Left cardiac atrium (tissue), 4 donors: ENCODE measurements around the gene THY1. TPM values are rescaled to one million over a fixed set of nuclear protein-coding genes. Genes with fewer than 3 reads are reported as not detected.

Experiments
- ATAC-seq, 2 donors: fragments of 200-7000 bp; cut with Tn5 transposase; one replicate each; pipeline ENCODE4 v1.9.1; 2020; ENCODE audit warnings: mild to moderate bottlenecking in 2 of 2, moderate library complexity in 2 of 2
- DNase-seq: peaks from one replicate; pipeline ENCODE4 v3.0.0-alpha.2; 2020
- intact Hi-C, 2 donors: fragments of 100-400 bp; cut with DNase I; formaldehyde crosslinking; loops; one replicate each; pipeline versions ENCODE4 v1.14.1 to v1.15.1; 2022 to 2023
- total RNA-seq, 2 donors: library from RNA; stranded (reverse); fragmentation: NEBNext Ultra II Directional; extraction: Animal tissue kit (Norgen Biotek cat#: 25700); gene quantifications; one replicate each; pipeline ENCODE4 v1.2.1, GENCODE V29; 2021
- donor health status: DM: no; HTN: yes; CAD: no.
- donor health status: DM: no; HTN: yes; CAD: no; lungs with severe emphysema.
- donor health status: DM: yes; HTN: yes; CAD: no.
- donor health status: Dilated cardiomyopathy.

THY1 gene
- total RNA-seq, 2 donors from 2014 or later = 6.1 to 7.0 TPM

DNA sequence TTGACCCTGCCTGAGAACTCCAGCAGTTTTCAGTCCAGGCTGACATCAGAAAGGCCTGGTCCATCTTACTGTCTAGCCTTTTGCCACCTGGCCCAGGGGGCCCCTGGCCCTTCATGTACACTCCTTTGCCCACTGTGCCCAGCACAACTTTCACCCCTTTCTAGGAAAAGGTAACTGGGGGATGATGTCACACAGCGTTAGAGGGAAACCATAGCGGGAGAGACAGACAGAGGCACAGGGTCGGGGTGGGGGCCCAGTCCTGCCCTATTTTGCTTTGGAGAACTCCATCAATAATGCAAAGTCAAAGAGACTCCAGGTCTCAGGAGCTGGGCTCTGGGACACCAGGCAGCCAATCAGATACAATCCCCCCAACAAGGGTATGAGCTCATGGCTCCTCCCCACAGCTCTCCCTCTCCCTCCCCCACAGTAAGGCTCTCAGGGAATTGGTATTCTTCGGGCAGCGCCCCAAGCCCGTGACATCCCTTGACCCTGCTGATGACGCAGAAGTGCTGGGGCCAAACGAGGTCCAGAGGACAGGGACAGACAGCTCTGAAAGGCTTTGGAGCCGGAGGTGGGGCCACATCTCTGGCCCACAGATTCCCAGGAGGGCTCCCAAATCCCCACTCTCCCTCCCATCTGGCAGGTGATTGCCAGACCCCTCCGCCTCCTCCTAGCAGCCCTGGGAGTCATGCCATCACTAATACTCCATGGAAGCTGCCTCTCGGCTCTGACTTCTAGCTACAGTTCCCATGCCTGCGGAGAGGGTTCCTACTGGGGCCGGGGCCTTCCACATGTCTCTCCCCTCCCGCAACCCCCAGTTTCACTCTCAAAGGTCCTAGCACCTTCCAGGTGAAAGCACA, 47.4 kb downstream of the THY1 start:
- ATAC-seq (peak; percentile 64 to 71), DNase-seq (peak; percentile 82)
- intact Hi-C loops = no loop called here

GRCh38 chr11:119374632-119375336, 48.2 kb downstream of the THY1 start:
- ATAC-seq = peak; percentile 10 to 16
- intact Hi-C loops = loop anchor here in 1 of 2 donors (5.0 kb wide), 1 partner anchor 37 kb away; no protein-coding TSS in a partner anchor
- DNase-seq = no peak

DNA sequence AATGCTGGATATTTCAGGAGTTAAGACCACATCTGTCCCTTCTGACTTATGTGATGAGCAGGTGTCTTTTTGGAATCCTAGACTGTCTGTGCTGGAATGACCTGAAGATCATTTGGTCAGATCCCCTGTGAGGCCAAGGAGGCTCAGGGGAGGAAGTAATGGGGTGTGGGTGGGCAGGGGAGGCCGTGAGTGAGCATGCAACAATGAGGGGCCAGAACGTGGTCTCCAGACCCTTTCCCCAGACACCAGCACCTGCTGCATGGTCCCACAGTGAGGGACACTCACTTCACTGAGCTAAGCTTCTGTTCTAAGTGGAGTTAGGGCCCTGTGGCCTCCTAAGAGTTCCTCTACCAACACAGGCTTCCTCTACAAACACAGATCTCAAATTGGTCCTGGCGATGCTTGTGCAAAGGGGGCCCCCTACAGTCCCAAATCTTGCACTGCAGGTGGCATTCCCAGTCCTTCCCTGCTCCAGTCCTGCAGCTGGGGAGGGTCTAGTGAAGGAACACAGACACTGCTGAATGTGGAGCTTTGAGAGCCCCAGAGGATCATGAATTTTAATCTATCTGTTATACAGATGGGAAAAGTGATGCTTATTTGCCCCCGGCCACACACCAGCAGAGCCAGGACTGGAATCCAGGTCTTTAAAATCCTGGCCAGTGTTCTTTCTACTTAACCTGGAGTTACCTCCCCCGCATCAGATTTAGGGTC, 48.9 kb downstream of the THY1 start:
- peak in 1 of 2 donors; percentile 11 for ATAC-seq

DNA sequence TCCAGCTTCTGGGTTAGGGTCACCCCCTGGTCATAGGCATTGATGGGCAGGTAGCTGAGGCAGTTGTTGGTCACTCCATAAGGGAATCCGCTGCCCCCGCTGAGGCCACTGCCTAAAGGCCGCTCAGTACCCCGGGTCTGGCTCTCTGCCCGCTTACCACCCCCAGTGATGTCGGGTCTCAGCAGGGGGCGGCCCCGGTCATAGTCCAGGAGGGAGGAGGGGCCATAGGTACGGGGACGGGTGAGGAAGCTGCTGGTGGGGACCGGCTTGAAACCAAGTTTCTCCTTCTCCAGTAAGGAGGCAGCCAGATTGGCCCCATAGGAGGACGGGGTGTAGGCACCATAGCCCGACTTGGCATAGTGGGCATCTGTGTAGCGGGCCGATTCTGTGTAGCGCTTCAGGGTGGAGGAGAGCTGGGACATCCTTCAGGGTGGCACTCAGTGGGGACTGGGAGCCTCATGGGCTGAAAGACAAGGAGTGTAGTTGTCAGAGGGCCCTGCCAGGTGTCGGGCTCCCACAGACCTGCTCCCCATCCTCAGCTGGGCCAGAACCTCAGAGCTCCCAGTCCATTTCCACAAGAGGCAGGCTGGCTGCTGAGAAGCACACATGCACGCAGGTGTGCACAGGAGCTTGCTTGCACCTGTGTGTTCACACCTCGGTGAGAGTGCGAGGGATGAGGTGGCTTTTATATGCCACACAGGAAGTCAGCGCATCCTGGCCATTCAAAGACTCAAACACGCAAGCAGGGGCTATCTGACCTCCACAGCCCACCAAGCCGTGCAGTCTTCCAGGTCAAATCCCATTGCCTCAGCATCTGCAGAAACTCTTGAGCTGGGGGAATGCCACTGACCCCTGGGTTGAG, 49.7 kb downstream of the THY1 start:
- DNase-seq (no peak), ATAC-seq (no peak)
- intact Hi-C loops = loop anchor here in 1 of 2 donors (2.0 to 5.0 kb wide), 2 partner anchors 16 to 36 kb away; no protein-coding TSS in a partner anchor

More for the DNA sequence above, 48.9 kb downstream of the THY1 start:
- DNase-seq = peak; percentile 59
- intact Hi-C loops = loop anchor here in 1 of 2 donors (2.0 to 5.0 kb wide), 2 partner anchors 17 to 37 kb away; no protein-coding TSS in a partner anchor

GRCh38 chr11:119372260-119373058, 50.5 kb downstream of the THY1 start:
- intact Hi-C loops = loop anchor here in 1 of 2 donors (2.0 to 5.0 kb wide), 2 partner anchors 16 to 35 kb away; no protein-coding TSS in a partner anchor
- ATAC-seq = no peak
- no peak for DNase-seq

- no peak for DNase-seq
- intact Hi-C loops = loop anchor here in 1 of 2 donors (2.0 to 5.0 kb wide), 2 partner anchors 15 to 34 kb away; no protein-coding TSS in a partner anchor
- peak; percentile 11 to 32 for ATAC-seq
These were observed 51.2 kb downstream of the THY1 start for GRCh38 chr11:119371778-119372182.

- no peak for DNase-seq
- intact Hi-C loops = loop anchor here in 1 of 2 donors (5.0 kb wide), 1 partner anchor 34 kb away; no protein-coding TSS in a partner anchor
- no peak for ATAC-seq
These were observed 51.8 kb downstream of the THY1 start for GRCh38 chr11:119371067-119371601.

DNA sequence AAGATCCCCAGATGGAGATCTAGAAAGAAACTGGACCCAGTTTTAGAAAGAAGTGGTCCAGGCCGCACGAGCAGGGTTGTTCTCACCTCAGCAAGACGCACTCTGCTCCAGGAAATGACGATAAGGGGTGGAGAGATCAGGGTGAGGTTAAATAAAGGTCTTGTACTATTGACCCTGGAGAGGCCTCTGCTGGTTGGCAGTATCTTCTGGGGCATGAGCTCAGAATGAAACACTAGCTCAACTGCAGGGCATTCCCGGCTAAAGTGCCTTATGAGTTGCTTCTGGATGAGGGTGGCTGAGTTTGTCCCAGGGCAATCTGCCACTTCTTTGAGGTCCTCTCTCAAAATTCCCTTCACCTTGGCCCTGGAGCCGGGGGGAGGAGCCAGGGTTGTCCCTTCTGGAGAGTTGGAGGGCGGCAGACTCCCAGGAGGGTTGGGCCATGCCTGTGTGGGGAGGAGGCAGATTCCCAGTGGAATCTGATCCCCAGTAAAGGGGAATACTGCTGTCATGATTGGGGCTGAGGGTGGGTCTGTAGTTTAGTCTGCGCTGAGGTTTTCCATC, 52.4 kb downstream of the THY1 start:
- intact Hi-C loops = loop anchor here in 1 of 2 donors (5.0 kb wide), 1 partner anchor 33 kb away; no protein-coding TSS in a partner anchor
- DNase-seq (no peak), ATAC-seq (peak; percentile 17 to 20)

GRCh38 chr11:119369132-119369925, 53.6 kb downstream of the THY1 start:
- intact Hi-C loops = no loop called here
- no peak for ATAC-seq
- DNase-seq = no peak

GRCh38 chr11:119368121-119369034, 54.6 kb downstream of the THY1 start:
- DNase-seq (peak; percentile 70), ATAC-seq (peak; percentile 4 to 72)
- intact Hi-C loops = no loop called here

- intact Hi-C loops = no loop called here
- ATAC-seq (peak in 1 of 2 donors; percentile 42), DNase-seq (no peak)
These were observed 55.3 kb downstream of the THY1 start for GRCh38 chr11:119367661-119368120.
